HG03159 (cell line): ENCODE results near the gene DEFB121.
"Not testable (repeated sequence)": the region's sequence is repeated elsewhere in the genome, so short reads cannot be mapped to it uniquely, and the experiment has no call there.

ENCODE experiments used
- ATAC-seq: cut with Tn5 transposase; IDR thresholded peaks from one replicate; pipeline ENCODE4 v1.9.1; 2021; ENCODE audit warnings: mild to moderate bottlenecking, moderate library complexity; ENCODE audit not compliant: unreplicated experiment

Gene DEFB121, protein sequence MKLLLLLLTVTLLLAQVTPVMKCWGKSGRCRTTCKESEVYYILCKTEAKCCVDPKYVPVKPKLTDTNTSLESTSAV

GRCh38 chr20:31406115-31406514, at the start of gene DEFB121:
DEFB121 (minus strand) TSS chr20:31406215; CDS start chr20:31406152, 63 bp downstream.
- no peak for ATAC-seq

DNA sequence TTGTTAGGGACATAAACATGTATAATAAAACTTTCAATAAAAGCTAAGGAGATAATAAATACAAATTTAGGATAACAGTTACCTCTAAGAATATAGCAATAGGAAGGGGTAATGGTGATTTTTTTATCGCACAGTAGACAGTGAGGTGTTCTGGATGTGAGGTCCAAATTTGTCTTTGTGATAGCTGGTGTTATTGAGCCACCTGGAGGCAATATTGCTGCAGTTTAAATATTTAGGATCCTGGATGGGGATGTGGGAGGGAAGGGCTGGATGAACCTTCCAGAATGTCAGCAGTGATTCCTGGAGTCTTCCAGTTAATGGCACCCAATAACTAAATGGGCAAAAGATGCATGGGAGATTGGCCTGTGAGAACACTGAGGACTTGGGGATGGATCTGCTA, 48.3 kb upstream of the DEFB121 start:
- ATAC-seq, result no peak

- no peak for ATAC-seq
Observed at GRCh38 chr20:31452575-31452974, 46.6 kb upstream of the DEFB121 start.

DNA sequence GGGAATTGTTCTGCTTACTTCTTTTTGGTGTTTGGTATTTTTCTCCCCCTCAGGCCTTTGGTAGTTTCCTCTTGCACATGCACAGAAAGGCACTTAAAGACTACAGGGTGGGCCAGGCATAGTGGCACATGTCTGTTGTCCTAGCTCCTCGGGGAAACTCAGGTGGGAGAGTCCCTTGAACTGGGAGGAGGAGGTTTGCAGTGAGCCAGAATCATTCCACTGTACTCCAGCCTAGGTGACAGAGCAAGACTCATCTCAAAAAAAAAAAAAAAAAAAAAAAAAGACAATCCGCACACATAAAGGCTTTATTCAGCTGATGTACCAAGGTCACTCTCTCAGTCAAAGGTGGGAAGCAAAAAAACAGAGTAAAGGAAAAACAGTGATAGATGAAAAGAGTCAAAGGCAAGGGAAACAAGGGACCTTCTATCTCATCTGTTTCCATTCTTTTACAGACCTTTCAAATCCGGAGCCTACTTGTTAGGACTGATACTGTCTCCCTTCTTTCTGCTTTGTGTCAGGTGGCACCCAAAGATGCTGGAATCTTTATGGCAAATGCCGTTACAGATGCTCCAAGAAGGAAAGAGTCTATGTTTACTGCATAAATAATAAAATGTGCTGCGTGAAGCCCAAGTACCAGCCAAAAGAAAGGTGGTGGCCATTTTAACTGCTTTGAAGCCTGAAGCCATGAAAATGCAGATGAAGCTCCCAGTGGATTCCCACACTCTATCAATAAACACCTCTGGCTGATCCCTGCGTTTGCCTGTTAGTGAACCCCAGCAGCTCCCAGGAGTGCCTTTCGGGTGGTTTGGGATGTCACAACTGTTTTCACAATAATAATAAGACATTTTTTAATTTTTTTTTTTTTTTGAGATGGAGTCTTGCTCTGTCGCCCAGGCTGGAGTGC, 43.7 kb upstream of the DEFB121 start:
- ATAC-seq, result no peak

GRCh38 chr20:31446084-31446819, 40.2 kb upstream of the DEFB121 start:
- ATAC-seq, result no peak

- no peak for ATAC-seq
Observed at GRCh38 chr20:31440012-31440659, 34.1 kb upstream of the DEFB121 start, which contains the start of gene DEFB123. DEFB123 (plus strand) TSS chr20:31440632; CDS start chr20:31440699, 67 bp downstream.

DNA sequence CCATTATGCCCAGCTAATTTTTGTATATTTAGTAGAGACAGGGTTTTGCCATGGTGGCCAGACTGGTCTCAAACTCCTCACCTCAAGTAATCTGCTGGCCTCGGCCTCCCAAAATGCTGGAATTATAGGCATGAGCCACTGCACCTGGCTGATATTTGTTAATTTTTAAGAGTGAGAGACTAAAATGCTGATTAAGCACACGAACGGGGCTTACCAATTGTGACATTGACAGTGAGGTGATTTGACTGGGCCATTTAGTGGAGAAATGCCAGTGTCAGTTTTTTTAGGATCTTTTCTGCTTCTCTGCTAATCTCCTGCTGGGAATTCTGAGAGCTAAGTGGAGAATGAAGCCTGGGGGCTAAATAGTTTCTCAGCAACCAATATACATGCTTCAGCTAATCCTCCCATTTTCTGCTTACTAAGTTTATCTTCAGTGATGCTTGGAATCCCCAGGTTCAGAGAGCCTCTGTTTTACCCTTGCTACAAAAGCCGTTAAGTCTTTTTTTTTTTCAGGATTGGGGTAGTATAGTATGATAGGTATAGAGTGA, 24.6 kb upstream of the DEFB121 start:
- ATAC-seq, result no peak

- ATAC-seq, result not testable (repeated sequence)
Observed at GRCh38 chr20:31427576-31427975, 21.6 kb upstream of the DEFB121 start.

GRCh38 chr20:31426891-31427551, 21.0 kb upstream of the DEFB121 start:
- not testable (repeated sequence) for ATAC-seq

DNA sequence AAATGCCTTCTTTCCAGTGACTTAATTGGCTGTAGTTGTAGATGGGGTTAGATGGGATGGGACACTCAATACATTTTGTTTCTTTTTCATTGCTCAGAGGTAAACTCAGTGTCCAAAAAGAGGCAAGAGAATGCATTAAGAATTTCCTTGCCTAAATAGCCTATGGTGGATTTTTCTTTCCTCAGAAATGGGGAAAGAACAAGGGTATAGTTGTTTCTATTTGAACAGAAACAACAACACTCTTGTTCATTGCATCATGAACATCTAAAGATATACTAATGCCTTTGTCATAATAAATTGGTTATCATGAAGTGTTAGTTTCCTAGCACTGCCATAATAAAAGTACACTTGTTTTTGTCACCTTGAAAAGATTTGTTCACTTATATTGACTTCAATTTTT, 19.8 kb upstream of the DEFB121 start:
- no peak for ATAC-seq

DNA sequence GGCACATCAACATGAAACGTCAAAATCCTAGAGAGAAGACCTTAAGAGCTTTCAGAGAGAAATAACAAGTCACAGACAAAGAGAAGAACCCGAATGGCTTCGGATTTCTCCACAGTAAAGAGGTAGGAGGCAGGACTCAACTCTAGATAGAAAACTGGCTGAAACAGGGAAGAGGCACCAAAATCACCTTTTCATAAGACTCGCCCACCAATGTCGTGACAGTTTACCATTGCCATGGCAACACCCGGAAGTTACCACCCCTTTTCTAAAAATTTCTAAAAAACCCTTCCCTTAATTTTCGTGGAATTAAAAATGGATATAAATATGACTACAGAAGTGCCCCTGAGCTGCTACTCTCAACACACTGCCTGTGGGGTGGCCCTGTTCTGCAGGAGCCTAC, 12.3 kb upstream of the DEFB121 start:
- ATAC-seq, result no peak

- ATAC-seq, result no peak
Observed at GRCh38 chr20:31415653-31416052, 9.6 kb upstream of the DEFB121 start.

GRCh38 chr20:31414381-31414780, 8.4 kb upstream of the DEFB121 start:
- no peak for ATAC-seq

DNA sequence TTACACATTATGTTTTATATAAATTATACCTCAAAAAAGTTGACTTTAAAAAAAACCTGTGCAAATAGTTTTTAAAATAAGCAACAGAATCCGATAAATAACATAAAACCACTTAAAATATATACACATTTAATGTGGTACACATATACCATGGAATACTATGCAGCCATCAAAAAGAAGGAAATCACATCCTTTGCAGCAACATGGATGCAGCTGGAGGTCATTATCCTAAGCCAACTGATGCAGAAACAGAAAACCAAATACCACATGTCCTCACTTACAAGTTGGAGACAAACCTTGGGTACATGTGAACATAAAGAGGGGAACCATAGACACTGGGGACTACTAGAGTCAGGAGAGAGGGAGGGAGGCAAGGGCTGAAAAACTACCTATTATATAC, 4.0 kb upstream of the DEFB121 start:
- ATAC-seq, result no peak

- no peak for ATAC-seq
Observed at GRCh38 chr20:31403886-31404285, 2.1 kb downstream of the DEFB121 start.

DNA sequence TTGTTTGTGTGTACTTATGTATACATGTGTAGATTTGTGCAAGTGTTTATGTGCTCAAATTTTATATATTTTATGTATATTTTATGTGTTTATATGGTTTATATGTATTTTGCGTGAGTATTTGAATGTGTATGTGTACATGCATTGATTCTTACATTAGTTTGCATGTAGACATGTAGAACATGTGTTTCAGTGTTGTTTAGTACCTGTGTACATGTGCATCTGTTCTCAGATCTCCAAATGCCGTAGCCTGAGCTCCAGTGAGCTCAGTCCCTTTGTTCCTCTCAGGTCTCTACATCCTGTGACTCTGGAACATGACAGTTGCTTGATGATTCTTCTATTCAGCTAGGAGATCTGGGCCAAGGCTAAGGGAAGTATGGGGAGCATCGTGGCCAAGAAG, 11.1 kb downstream of the DEFB121 start:
- no peak for ATAC-seq

GRCh38 chr20:31392836-31393235, 13.2 kb downstream of the DEFB121 start:
- ATAC-seq, result no peak

GRCh38 chr20:31390490-31390889, 15.5 kb downstream of the DEFB121 start, which contains the start of gene DEFB119:
DEFB119 (minus strand) TSS chr20:31390590; CDS start chr20:31390483, 107 bp downstream.
- ATAC-seq, result no peak

DNA sequence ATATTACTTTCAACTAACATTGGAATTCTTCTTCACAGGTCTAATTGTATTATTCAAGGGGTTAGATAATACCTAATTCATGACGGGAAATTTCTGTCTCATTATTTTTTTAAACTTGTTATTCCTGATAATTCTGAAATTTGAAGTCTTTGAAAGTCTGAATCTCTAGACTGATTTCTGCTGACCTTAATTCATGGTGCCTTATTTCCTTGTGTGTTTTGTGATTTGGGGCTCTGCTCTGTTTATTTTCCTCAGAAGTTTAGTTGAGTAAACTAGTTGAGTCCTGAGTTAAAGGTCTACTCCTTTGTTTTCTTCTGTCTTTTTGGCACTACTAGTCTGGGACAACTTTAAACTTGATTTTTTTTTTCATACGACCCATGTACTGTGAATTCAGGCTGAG, 31.7 kb downstream of the DEFB121 start:
- no peak for ATAC-seq

- ATAC-seq, result no peak
Observed at GRCh38 chr20:31368301-31368700, 37.7 kb downstream of the DEFB121 start, which contains the start of gene DEFB118. DEFB118 (plus strand) TSS chr20:31368601; CDS start chr20:31368651, 50 bp downstream.
